ENCODE results near the gene SCUBE1. TPM values are rescaled to one million over a fixed set of nuclear protein-coding genes. Genes with fewer than 3 reads are reported as not detected.

SCUBE1 gene
- total RNA-seq, 1 donor from 2014 or later = 0.91 TPM

DNA sequence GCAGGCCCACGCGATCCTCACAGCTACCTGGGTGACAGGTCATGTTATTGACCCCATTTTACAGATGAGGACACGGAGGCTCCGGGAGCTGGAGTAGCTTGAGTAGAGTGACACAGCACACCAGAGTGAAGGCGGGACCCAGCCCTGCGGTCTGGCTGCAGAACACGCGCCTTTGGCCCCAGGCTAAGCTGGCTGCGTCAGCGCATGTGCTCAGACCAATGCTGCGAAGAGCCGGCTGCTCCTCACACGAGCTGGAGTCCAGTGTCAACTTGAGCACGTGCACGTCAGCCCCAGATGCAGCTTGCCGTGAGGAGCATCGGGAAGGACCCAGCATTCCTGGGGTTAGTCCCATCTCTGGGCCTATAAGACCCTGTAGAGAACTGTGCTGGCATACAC lies 49.9 kb downstream of the SCUBE1 start:
- Mint-ChIP-seq H3K4me1 (ENCODE audit: unreplicated experiment) (peaks cover 31% of the 10 kb centered on the region), H3K4me3 (ENCODE audit: unreplicated experiment) (no peak overlapping the region)
- TF ChIP-seq, protein P1, sequence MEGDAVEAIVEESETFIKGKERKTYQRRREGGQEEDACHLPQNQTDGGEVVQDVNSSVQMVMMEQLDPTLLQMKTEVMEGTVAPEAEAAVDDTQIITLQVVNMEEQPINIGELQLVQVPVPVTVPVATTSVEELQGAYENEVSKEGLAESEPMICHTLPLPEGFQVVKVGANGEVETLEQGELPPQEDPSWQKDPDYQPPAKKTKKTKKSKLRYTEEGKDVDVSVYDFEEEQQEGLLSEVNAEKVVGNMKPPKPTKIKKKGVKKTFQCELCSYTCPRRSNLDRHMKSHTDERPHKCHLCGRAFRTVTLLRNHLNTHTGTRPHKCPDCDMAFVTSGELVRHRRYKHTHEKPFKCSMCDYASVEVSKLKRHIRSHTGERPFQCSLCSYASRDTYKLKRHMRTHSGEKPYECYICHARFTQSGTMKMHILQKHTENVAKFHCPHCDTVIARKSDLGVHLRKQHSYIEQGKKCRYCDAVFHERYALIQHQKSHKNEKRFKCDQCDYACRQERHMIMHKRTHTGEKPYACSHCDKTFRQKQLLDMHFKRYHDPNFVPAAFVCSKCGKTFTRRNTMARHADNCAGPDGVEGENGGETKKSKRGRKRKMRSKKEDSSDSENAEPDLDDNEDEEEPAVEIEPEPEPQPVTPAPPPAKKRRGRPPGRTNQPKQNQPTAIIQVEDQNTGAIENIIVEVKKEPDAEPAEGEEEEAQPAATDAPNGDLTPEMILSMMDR (IDR thresholded peaks at IDR 0.05) = no peak

DNA sequence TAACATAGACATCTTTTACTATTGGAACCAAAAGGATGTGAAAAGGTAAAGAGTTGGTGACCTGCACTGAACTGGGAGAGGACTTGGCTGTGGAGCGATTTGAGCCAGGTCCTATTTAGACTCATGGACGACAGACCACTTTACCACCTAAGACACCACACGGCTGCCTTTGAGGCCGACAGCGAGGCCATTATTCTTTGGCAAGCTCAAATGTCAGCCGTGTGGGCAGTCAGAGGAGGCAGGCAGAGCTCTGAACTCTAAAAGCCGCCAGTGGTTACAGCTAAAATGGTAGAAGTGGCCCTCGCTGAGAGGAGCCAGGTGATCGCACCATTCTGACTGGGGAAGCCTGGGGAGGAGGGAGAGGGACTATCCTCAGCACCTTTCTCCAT lies 50.5 kb downstream of the SCUBE1 start:
- Mint-ChIP-seq H3K4me3 (ENCODE audit: unreplicated experiment) (no peak overlapping the region), H3K36me3 (ENCODE audit: unreplicated experiment) (no peaks in the 10 kb centered on the region), H3K4me1 (ENCODE audit: unreplicated experiment) (peaks cover 26% of the 10 kb centered on the region), H3K27me3 (ENCODE audit: unreplicated experiment) (peaks cover 14% of the 10 kb centered on the region), H3K27ac (ENCODE audit: unreplicated experiment) (no peak overlapping the region), H3K9me3 (ENCODE audit: unreplicated experiment) (no peaks in the 10 kb centered on the region)
- DNase-seq (ENCODE audit: extremely low spot score, unreplicated experiment) = no peak
- TF ChIP-seq, protein P1 (IDR thresholded peaks at IDR 0.05) = no peak

More for the DNA sequence above, 49.9 kb downstream of the SCUBE1 start:
- Mint-ChIP-seq H3K36me3 (ENCODE audit: unreplicated experiment) (no peaks in the 10 kb centered on the region), H3K27ac (ENCODE audit: unreplicated experiment) (no peak overlapping the region), H3K9me3 (ENCODE audit: unreplicated experiment) (no peaks in the 10 kb centered on the region), H3K27me3 (ENCODE audit: unreplicated experiment) (peaks cover 11% of the 10 kb centered on the region)
- DNase-seq (ENCODE audit: extremely low spot score, unreplicated experiment) = no peak

DNA sequence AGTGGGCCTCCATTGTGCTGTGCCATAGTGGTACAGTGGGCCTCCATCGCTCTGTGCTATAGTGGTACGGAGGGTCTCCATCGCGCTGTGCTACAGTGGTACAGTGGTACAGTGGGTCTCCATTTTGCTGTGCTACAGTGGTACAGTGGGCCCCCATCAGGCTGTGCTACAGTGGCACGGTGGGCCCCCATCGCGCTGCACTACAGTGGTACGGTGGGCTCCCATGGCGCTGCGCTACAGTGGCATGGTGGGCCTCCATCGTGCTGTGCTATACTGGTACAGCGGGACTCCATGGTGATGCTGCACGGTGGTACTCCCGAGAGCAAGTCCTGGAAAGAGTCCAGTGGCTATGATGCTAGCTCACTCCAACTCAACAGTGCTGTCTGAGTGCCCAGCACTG lies 51.8 kb downstream of the SCUBE1 start:
- H3K4me3 Mint-ChIP-seq (ENCODE audit: unreplicated experiment) = no peak overlapping the region
- H3K27me3 Mint-ChIP-seq (ENCODE audit: unreplicated experiment) = peaks cover 8% of the 10 kb centered on the region
- peaks cover 26% of the 10 kb centered on the region for H3K4me1 Mint-ChIP-seq (ENCODE audit: unreplicated experiment)
- no peaks in the 10 kb centered on the region for H3K9me3 Mint-ChIP-seq (ENCODE audit: unreplicated experiment)
- TF ChIP-seq, protein P1 (IDR thresholded peaks at IDR 0.05) = no peak
- H3K36me3 Mint-ChIP-seq (ENCODE audit: unreplicated experiment) = no peaks in the 10 kb centered on the region
- no peak for DNase-seq (ENCODE audit: extremely low spot score, unreplicated experiment)
- no peak overlapping the region for H3K27ac Mint-ChIP-seq (ENCODE audit: unreplicated experiment)

DNA sequence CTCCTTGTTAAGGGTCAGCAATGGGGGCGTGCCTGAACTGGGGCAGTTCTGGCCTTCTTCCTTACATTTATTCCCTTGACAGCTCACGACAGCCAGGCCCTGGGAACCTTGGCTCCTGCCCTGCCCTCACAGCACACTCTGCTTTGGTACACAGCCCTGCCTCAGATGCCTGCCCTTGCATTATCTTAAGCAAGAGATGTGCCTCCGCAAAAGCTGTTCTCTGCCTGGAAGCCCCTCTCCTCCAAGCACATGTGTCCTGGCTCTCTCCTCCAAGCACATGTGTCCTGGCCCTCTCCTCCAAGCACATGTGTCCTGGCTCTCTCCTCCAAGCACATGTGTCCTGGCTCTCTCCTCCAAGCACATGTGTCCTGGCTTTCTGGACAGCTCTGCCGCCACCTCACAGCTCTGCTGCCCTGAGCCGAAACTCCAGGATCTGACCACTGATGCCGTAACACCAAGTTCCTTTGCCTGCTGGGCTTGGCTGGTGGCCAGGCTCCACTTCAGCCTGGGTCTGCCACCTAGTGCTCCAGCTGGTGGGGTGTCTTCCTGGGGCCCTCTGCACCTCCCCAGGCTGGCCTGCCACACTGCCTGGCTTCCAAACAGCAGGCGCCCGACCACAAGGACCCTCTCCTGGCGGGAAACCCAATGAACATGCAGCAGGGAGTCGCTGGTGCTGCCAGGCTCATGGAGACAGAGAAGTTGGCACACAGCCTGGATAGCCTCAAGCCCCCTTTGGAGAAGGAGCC lies 53.0 kb downstream of the SCUBE1 start:
- Mint-ChIP-seq H3K27ac (ENCODE audit: unreplicated experiment) (no peak overlapping the region), H3K27me3 (ENCODE audit: unreplicated experiment) (peaks cover 14% of the 10 kb centered on the region), H3K9me3 (ENCODE audit: unreplicated experiment) (no peaks in the 10 kb centered on the region), H3K36me3 (ENCODE audit: unreplicated experiment) (no peaks in the 10 kb centered on the region), H3K4me3 (ENCODE audit: unreplicated experiment) (peak overlapping the region; percentile 26), H3K4me1 (ENCODE audit: unreplicated experiment) (peaks cover 25% of the 10 kb centered on the region)
- no peak for DNase-seq (ENCODE audit: extremely low spot score, unreplicated experiment)
- TF ChIP-seq, protein P1 (IDR thresholded peaks at IDR 0.05) = no peak

DNA sequence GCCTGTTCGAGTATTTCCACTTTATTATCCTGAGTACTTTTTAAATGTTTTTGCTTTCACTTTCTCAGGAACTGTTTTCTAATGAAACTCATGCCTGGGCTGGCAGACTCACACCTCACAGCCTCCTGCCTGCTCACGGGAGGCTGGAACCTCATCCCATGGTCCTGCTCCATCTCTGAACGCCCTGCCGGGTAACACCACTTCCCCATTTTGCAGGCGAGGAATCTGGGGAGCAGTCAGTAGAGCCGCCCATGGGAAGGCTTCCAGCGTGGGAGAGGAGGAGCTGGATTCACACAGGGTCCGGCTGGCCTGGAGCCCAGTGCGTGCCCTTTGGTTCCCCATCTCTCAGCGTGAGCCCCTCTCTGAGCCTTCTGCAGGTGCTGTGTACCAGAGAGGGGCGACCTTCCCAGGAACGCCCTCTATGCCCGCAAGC lies 53.6 kb downstream of the SCUBE1 start:
- Mint-ChIP-seq H3K9me3 (ENCODE audit: unreplicated experiment) (no peaks in the 10 kb centered on the region), H3K36me3 (ENCODE audit: unreplicated experiment) (no peaks in the 10 kb centered on the region), H3K4me3 (ENCODE audit: unreplicated experiment) (no peak overlapping the region), H3K27me3 (ENCODE audit: unreplicated experiment) (peaks cover 15% of the 10 kb centered on the region), H3K4me1 (ENCODE audit: unreplicated experiment) (peaks cover 25% of the 10 kb centered on the region), H3K27ac (ENCODE audit: unreplicated experiment) (no peak overlapping the region)
- TF ChIP-seq, protein P1 (IDR thresholded peaks at IDR 0.05) = no peak
- DNase-seq (ENCODE audit: extremely low spot score, unreplicated experiment) = no peak
